NCI-H524 (cell line): ENCODE measurements around the gene IPMK.

ENCODE experiments used
- DNase-seq, 2 experiments: peaks; one replicate each; lab custom pipeline; 2025; lab: John Stamatoyannopoulos, UW

The IPMK gene

GRCh38 chr10:58267713-58268453, at the start of gene IPMK:
Gene IPMK (minus strand): TSS chr10:58267894. CDS start chr10:58267611, 283 bp downstream.
- peak; percentile 27 to 65 for DNase-seq

DNA sequence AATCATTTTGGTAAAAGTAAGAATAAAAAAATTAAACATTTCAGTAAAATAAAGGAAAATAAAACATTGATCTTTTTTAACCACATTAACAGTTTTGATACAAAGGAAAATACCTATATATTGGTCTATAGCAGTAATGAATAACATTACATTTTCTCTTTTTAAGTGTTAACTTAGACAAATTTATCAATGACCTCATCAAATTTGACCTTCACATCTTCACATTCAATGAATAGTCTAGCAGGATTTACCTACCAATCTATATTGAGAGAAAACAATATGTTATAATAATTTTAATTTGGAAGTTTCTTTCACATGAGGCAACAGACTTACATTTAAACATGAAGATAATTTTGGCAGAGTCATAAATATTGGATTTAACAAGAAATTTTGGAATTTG, 49.2 kb upstream of the IPMK start:
- no peak for DNase-seq

DNA sequence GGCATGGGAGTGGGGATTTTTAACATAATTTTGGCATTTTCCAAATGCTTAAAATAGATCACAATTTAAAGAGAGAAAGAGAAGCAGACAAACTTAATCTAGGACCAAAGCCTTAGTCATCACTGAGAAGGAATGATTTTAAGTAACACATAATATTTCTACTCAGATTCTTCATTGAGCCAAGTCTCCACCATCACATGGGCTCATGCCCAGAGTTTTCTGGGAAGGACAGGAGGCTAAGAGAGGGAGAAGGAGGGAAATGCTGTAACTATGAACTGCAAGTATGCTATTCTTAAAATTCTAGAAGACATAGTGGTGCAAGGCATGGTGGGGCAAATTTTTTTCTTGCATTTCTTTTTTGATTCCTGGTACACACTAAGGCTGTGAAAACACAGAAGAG, 43.3 kb upstream of the IPMK start:
- no peak for DNase-seq

- DNase-seq = no peak
Observed at GRCh38 chr10:58307676-58308075, 40.0 kb upstream of the IPMK start.

DNA sequence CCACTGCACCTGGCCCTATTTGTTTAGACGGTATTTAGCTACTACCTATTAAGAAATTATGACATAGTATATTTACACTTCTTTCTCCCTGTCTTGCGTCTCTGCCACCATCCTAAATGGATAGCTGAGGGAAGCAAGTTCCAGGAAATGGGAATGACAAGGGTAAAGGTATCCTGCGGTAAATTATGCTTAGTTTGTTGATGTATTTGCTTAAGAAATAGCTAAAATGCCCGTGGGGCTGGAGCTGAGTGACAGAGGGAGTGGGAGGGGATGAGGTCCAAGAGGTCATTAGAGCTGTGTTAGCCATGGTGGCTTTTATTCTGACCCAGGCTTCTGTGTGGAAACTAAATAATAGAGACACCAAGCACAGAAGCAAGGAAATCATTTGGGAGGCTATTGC, 38.1 kb upstream of the IPMK start:
- no peak for DNase-seq

GRCh38 chr10:58304099-58304633, 36.5 kb upstream of the IPMK start:
- DNase-seq = no peak

- DNase-seq = no peak
Observed at GRCh38 chr10:58302254-58302653, 34.6 kb upstream of the IPMK start.

DNA sequence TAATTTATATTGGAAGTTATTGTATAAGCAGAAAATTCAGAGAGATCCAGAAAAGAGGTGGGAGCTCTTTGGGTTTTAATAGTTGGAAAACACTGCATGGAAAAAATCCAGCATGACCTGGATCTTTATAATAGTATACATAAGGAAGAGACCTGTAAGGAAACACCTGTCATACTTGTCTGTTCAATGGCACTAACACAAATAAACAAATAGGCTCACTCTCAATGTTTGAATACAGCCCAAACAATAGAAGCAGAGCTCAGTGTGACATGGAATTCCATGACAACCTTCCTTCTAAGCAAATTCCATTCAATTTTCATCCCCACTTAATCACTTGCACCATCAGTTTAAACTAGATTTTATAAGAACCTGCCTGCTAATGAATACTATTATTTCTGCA, 33.0 kb upstream of the IPMK start:
- no peak for DNase-seq

- DNase-seq = peak in 1 of 2 experiments; percentile 32
Observed at GRCh38 chr10:58299580-58299979, 31.9 kb upstream of the IPMK start.

DNA sequence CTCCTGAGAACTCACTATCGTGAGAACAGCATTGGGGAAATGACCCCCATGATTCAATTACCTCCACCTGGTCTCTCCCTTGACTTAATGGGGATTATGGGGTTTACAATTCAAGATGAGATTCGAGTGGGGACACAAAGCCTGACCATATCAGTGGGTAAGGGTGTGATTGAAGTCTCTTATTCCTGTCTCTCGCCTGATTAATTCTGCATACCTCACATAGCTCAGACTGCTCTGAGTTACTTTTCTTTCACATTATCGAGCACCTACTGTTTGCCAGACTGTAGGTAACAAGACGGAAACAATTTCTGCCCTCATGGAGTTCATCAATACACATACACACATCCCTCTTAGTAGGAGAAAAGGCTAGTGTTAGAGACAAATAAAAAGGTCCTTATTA, 26.3 kb upstream of the IPMK start:
- peak in 1 of 2 experiments; percentile 2 for DNase-seq

- peak in 1 of 2 experiments; percentile 11 for DNase-seq
Observed at GRCh38 chr10:58291538-58292174, 24.0 kb upstream of the IPMK start.

- DNase-seq = no peak
Observed at GRCh38 chr10:58282615-58283014, 14.9 kb upstream of the IPMK start.

- no peak for DNase-seq
Observed at GRCh38 chr10:58281092-58281752, 13.5 kb upstream of the IPMK start.

- no peak for DNase-seq
Observed at GRCh38 chr10:58280477-58280876, 12.8 kb upstream of the IPMK start.

DNA sequence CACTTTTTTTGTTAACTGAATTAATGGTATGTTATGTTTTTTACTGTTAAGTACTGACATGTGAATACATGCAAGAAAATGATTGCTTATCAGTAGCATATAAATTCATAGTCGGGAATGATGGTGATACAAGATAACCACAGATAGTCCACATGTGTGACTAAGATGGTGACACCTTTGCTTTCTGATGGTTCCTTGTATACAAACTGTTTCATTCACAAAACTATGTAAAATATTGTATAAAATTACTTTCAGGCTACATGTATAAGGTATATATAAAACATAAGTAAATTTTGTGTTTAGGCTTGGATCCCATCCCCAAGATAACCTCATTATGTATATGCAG, 11.2 kb upstream of the IPMK start:
- no peak for DNase-seq

DNA sequence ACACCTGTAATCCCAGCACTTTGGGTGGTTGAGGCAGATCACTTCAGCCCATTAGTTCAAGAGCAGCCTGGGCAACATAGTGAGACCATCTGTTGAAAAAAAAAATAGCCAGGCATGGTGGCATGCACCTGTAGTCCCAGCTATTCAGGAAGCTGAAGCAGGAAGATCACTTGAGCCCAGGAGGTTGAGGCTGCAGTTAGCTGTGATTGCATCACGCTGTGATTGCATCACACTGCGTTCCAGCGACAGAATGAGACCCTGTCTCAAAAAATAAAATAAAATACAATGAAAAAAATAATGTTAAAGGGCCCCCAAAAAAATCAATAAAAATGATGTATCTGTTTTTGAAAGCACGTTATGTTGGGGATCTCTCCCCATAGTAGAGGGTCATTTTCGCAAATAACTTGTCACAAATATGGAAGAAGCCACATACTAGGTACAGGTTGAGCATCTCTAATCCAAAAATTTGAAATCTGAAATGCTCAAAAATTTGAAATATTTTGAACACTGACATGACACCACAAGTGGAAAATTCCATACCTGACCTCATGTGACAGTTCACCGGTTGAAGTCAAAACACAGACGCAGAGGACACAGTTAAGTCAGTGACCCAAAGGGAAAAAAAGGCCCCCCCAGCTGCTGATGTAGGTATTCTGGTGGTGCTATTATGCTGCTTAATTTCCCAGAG, 10.7 kb upstream of the IPMK start:
- no peak for DNase-seq

- DNase-seq = no peak
Observed at GRCh38 chr10:58275908-58276307, 8.2 kb upstream of the IPMK start.

DNA sequence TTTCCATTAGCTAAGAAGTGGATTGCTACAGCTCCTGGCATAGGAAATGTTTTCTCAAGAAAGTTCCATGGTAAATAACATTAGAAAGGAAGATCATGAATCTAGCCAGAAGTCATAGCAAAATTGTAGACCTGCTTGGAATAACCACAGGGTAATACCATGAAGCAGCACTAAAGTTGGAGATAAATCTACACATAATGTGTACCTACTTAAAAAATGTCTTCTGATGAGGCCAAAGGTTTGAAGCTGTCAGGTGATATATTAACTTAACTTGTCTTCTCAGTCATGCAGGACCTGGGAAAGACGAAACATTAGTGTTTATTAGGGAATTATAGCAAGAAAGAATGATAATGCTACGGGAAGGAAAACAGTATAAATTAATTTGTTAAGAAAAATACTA, 7.6 kb upstream of the IPMK start:
- DNase-seq = no peak

- DNase-seq = no peak
Observed at GRCh38 chr10:58269782-58270290, 2.1 kb upstream of the IPMK start.

DNA sequence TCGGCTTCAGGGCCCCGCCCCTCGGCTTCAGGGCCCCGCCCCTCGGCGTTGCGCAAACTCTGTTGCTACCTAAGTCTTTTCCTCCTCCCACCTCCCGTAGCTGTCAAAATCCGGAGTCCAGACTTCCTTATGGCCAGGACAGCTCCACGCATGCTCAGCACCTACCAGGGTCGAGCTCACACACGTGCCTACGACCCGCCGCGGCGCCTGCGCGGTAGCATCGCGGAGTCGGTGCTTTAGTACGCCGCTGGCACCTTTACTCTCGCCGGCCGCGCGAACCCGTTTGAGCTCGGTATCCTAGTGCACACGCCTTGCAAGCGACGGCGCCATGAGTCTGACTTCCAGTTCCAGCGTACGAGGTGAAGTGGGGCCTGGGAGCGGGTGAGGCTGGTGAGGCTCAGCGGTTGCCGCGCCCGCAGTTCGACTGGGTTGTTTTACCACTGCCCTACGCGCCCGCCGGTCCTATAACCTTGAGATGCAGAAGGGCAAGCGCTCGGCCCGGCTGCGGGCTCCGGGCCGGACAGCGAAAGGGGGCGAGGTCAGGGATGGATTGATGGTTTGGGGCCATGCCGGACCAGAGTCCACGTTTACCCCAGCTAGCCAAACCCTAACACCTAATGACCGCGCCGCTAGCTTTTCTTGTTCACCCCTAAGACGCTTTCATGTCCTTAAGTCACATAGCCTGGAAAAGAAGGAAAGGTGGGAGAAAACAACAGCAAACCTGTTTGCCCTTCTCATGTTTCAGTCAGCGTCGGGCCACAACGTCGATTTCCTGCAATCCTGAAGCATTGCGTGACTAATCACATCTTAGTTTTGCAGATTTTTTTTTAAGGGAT, 1.5 kb upstream of the IPMK start, which contains the start of gene CISD1:
Gene CISD1 (plus strand): TSS at position 217 of the 836 bp plus-strand sequence. CDS start 112 bp downstream, at position 329.
- DNase-seq = peak; percentile 76 to 91

DNA sequence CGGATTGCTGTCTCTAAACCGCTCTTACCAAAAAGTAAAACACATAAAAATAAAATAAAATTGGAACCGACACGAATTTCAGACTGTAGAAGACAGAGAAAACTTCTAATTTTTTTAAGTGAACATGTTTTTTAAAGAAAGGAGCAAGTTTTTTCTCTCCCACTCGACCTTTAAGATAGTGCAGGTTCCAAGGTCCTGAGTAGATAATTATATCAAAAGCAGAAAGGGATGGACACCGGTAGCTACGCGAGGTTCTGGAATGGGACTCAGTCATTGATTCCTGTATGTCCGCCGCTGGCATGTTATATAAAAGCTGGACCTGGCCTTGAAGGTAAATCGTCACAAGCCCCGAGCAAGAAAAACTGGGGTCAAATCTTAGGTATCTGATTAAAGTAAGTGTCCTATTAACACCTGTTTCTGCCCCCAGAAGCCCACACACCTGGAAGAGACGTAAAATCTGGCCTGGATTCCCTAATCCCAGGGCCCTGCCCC, 806 bp upstream of the IPMK start:
- DNase-seq = no peak
